ENCODE results near the gene VPS26A.

Gene VPS26A

DNA sequence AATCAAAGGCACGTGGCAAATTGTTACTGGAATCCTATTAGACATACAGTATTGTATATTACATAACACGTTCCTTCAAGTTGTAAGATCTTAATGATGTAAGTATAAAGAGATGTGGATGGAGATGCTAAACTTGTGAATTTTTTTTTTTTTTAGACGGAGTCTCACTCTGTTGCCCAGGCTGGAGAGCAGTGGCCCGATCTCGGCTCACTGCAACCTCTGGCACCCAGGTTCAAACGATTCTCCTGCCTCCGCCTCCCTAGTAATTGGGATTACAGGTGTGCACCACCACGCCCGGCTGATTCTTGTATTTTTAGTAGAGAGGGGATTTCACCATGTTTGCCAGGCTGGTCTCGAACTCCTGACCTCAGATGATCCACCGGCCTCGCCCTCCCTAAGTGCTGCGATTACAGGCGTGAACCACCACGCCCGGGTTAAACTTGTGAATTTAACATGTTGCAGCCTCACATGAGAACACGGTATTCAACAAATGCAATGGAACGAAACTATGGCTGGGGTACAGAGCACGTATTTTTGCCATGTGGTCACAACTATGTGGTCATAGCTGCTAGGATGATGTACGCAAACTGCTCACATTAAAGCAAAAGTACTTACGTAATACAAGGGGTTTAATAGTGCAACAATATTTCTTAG, 55.2 kb downstream of the VPS26A start:
- peak; percentile 39 to 50 for ATAC-seq

DNA sequence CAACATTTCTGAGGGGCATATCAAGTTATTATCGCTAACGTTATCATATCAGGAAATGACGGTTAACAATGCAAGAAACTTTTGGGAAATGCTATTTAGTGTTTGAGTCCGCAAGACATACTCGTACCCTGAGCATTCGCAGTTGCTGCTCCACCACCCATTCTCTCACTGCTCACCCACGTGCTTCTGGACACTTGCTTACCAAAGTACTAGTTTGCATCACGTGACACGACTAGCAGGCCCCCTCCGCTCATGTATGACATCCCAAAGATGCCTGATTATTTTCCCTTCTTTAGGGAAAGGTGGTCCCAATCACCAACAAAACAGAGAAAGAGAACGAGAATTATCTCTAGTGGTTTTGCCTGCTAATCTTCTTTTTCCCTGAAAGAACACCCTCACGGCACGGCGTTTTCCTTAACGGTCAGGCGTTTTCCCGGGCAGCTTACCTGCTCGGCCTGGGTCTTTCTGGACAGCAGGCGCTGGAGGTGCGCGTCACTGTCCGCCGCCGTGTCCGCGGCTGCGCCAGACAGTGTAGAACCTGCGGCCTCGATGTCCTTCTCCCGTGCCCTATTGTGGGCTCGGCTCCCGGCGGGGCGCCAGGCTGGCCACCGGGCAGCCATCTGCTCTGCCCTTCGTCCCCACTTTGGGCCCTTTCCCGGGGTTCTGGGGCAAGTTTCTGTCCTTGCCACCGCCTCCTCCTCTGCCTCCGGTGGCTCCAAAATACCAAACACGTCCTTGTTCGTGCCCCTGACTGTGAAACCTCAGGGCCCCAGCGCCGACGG, 56.0 kb downstream of the VPS26A start, which contains the start of gene SUPV3L1:
Gene SUPV3L1, plus strand, starts transcription at position 492 of the 782 bp plus-strand sequence. Its CDS starts 58 bp downstream, at position 550.
- ATAC-seq, result peak; percentile 83 to 87

- peak; percentile 33 to 53 for ATAC-seq
Observed at GRCh38 chr10:69180525-69181204, 56.7 kb downstream of the VPS26A start.

- ATAC-seq, result no peak
Observed at GRCh38 chr10:69181433-69181832, 57.5 kb downstream of the VPS26A start.

DNA sequence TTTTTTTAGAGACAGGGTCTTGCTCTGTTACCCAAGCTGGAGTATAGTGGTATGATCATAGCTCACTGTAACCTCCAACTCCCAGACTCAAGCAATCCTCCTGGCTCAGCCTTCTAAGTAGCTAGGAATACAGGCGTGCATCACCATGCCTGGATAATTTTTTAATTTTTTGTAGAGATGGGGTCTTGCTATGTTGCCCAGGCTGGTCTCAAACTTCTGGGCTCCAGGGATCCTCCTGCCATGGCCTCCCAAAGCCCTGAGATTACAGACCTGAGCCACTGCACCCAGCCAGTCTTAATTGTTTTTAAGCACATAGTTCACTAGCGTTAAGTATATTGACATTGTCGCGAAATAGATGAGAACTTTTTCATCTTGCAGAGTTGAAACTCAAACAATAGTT, 58.0 kb downstream of the VPS26A start:
- ATAC-seq, result no peak

GRCh38 chr10:69186524-69186923, 62.5 kb downstream of the VPS26A start:
- no peak for ATAC-seq

- ATAC-seq, result no peak
Observed at GRCh38 chr10:69201045-69201444, 77.1 kb downstream of the VPS26A start.

- no peak for ATAC-seq
Observed at GRCh38 chr10:69202332-69202731, 78.4 kb downstream of the VPS26A start.

GRCh38 chr10:69208761-69209160, 84.8 kb downstream of the VPS26A start:
- no peak for ATAC-seq

DNA sequence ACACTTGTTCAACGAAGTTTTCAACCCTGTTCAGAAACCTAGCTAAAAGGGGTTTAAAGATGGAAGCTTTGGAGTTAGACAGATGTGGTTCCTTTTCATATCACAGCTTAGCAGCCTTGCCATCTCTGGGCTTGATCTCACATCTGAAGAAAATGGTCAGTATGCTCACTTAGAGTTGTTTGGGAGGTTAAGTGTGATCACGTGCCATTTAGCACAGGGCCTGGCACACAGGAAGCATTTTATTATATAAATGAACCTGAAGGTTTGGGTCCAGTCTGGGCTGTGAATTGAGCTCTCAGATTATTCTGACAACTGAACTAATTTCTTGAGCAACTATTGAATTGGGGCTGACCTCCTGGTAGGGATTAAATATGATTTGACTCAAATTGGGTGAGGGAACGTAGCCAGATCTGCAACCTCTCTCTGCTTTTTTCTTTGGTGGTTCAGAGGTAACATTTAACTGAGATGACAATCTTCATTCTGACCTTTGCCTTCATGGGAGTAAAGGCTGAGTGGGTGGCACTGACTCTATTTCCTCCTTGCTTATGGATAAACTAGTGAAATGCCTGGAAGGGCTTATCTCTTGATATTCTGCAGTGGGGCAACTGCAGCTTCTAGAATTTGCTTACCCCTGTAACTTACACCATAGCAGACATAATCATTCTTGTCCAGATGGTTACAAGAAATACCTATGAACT, 86.0 kb downstream of the VPS26A start:
- no peak for ATAC-seq

GRCh38 chr10:69211104-69211503, 87.1 kb downstream of the VPS26A start:
- ATAC-seq, result no peak

GRCh38 chr10:69211524-69211923, 87.5 kb downstream of the VPS26A start:
- ATAC-seq, result no peak

DNA sequence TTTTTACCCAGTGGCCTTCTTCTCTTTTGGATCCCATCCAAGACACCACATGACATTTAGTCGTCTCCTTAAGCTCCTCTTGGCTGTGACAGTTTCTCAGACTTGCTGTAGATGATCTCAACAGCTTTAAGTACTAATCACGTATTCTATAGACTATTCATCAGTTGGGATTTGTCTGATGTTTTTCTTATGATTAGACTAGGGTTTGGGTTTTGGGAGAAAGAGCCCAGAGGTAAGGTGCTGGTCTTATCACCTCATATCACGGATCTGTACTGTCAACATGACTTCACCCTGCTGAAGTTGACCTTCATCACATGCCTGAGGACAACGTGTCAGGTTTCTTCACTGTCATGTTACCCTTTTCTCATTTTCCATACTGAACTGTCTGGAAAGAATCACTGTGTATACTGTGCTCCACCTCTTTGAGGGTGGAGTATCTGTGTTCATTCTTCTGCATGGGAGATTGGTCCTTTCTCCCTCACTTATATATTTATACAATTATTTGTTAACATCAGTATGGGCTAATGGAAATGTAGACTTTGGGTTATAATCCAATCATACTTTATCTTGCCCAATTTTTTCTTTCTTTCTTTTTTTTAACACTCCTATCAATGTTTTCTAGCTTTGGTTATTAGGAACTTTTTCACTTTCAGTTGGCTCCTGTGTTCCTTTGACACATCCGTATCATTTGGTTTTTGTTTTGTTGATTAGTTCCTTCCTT, 89.8 kb downstream of the VPS26A start:
- no peak for ATAC-seq

DNA sequence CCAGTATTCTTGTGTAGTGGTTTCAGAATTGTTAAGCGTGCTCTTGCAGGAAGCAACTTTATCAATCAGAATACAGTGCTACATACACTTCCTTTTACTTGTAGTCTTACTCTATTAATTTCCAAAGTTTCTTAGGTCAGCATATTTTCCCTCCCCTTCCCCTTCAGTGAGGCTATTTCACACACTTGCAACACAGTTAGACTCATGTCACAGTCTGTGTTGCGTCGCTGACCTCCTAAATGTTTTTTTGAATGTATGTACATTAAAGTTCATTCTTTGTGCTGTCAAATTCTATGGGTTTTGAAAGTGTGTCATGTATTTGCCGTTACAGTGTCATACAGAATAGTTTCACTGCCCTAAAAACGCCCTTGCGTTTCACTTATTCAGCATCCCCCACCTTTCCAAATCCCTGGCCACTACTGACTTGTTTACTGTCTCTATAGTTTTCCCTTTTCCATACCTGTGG, 90.7 kb downstream of the VPS26A start:
- no peak for ATAC-seq

DNA sequence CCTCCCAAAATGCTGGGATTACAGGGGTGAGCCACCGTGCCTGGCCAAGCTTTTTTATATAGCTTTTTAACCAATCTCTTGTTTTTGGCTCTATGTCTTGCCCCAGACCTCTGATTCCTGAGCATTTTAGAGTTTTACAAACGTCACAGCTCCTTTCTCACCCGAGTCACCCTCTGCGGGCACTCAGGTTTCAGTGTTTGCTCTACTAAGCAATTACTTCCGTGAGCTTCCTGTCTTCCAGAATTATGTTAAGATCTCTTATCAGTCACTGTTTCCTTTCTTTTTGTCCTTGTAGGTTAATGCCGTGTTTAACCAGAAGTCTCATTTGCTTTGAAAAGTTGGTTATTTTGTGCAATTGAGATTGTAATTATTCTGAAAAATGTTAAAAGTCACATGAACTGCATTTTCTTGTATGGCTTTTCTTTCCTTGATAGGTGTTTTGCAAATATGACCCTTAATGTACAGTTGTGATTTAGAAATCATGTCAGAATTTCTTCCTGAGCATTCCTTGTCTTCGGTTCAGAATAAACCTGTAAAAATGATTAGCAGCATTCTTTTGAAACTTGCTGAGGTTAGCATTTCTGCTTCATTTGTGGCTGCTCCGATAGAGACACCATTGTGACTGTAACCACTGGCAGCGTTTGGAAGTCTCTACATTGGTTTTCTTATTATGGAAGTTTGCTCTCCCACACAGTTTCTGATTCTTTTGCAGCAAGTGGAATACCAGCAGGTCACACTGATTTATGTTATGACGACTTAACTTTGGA, 91.6 kb downstream of the VPS26A start:
- ATAC-seq, result no peak

DNA sequence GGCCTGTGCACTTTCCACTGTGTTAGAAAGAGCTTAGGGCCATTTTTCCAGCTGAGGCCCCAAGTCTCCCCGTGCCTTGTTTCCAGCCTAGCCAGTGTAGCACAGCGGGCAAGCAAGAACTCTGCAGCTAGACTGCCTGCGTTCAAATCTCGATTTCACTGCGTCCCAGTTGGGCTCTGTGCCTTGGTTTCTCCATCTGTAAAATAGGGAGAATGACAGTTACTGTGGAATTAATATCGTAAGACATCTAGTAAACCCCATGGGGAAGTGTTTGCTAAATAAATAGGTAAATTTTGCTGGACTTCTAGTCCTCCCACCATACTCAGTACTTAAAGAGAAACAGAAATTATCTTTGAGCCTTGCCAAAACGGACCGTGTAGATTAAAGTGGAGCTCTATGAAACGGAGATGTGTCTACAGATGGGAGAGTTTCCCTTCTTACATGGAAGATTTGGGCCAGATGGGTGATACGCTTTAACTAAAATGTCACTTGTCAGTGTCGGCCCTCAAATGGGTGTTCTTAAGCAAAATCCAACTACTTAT, 92.7 kb downstream of the VPS26A start:
- no peak for ATAC-seq

- ATAC-seq, result no peak
Observed at GRCh38 chr10:69217119-69217754, 93.3 kb downstream of the VPS26A start.

- no peak for ATAC-seq
Observed at GRCh38 chr10:69218831-69219230, 94.9 kb downstream of the VPS26A start.

GRCh38 chr10:69220041-69220451, 96.1 kb downstream of the VPS26A start, which contains the start of gene HKDC1:
TSS of gene HKDC1 (plus strand) at chr10:69220332. CDS start at chr10:69220436, 104 bp downstream.
- ATAC-seq, result no peak

DNA sequence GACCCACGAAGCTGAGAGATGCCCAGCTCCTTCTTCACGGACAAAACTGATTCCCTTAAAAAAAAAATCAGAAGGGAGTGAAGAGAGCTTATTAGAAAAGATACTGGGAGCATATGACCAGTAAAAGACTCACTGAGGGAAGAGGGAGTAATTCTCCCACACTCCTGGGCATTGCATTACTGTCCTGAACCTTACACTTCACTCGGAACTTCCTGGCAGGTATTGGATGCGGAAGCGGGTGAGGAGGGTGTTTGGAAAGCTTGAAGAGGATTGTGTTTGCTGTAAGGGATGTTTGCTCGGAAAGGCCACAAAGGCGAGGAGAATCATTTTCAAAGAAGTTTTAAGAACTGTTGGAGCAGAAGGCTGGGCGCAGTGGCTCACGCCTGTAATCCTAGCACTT, 96.5 kb downstream of the VPS26A start:
- no peak for ATAC-seq
